Osteoblast (primary cell): ENCODE results near the gene DNAJC27. TPM values are rescaled to one million over a fixed set of nuclear protein-coding genes. Genes with fewer than 3 reads are reported as not detected.

Experiments
- DNase-seq: peaks from one replicate; pipeline ENCODE4 v3.0.0; 2011; ENCODE audit warnings: low spot score, mixed read lengths; ENCODE audit not compliant: insufficient read length; ENCODE audit errors: missing footprints
- H2AFZ ChIP-seq: 2 replicates; pipeline ENCODE4 v1.6.0; 2011; ENCODE audit warnings: mild to moderate bottlenecking, low read length
- H3K27ac ChIP-seq: 2 replicates; pipeline ENCODE4 v1.5.1; 2011; ENCODE audit warnings: mild to moderate bottlenecking, low read depth, low read length, moderate library complexity
- H3K27me3 ChIP-seq: 2 replicates; pipeline ENCODE4 v1.6.0; 2012; ENCODE audit warnings: mild to moderate bottlenecking, control low read depth, inconsistent platforms, low read length, moderate library complexity; ENCODE audit not compliant: insufficient read depth
- H3K36me3 ChIP-seq: 2 replicates; pipeline ENCODE4 v1.5.1; 2011; ENCODE audit warnings: mild to moderate bottlenecking, low read length, control low read depth, moderate library complexity; ENCODE audit not compliant: insufficient read depth
- H3K4me1 ChIP-seq: 2 replicates; pipeline ENCODE4 v1.5.1; 2011; ENCODE audit warnings: mild to moderate bottlenecking, low read length, control low read depth, moderate library complexity; ENCODE audit not compliant: insufficient read depth
- H3K4me2 ChIP-seq: 2 replicates; pipeline ENCODE4 v1.6.0; 2011; ENCODE audit warnings: mild to moderate bottlenecking, low read length; ENCODE audit not compliant: insufficient read depth
- H3K4me3 ChIP-seq: fragments of 200-600 bp; sonication (generic); 3 replicates; pipeline ENCODE4 v1.5.1; 2012; ENCODE audit warnings: mild to moderate bottlenecking, low read length, inconsistent platforms; ENCODE audit not compliant: insufficient read depth
- H3K79me2 ChIP-seq: 2 replicates; pipeline ENCODE4 v1.6.0; 2012; ENCODE audit warnings: mild to moderate bottlenecking, low read length, control low read depth, inconsistent platforms; ENCODE audit not compliant: insufficient read depth
- H3K9me3 ChIP-seq: 2 replicates; pipeline ENCODE4 v1.5.1; 2011; ENCODE audit warnings: low read depth, low read length, control low read depth
- H4K20me1 ChIP-seq: 2 replicates; pipeline ENCODE4 v1.6.0; 2012; ENCODE audit warnings: mild to moderate bottlenecking, low read length, control low read depth; ENCODE audit not compliant: insufficient read depth
- total RNA-seq: library from RNA; depleted of rRNA; stranded (reverse); fragments of >200 nt; gene quantifications from 2 replicates; pipeline ENCODE4 v1.2.3, GENCODE V29; 2012
- TF ChIP-seq, protein P1 (sequence below): IDR thresholded peaks from 2 replicates; pipeline ENCODE4 v1.5.1; 2011; ENCODE audit warnings: mild to moderate bottlenecking, low read depth, low read length, moderate library complexity; ENCODE audit errors: extremely low read depth

Gene DNAJC27
- total RNA-seq, 1 donor = 8.7 TPM

GRCh38 chr2:24909555-24910177 is 62.1 kb downstream of the DNAJC27 start:
- peaks cover 9% of the 10 kb centered on the region for H4K20me1 ChIP-seq
- TF ChIP-seq, protein P1, sequence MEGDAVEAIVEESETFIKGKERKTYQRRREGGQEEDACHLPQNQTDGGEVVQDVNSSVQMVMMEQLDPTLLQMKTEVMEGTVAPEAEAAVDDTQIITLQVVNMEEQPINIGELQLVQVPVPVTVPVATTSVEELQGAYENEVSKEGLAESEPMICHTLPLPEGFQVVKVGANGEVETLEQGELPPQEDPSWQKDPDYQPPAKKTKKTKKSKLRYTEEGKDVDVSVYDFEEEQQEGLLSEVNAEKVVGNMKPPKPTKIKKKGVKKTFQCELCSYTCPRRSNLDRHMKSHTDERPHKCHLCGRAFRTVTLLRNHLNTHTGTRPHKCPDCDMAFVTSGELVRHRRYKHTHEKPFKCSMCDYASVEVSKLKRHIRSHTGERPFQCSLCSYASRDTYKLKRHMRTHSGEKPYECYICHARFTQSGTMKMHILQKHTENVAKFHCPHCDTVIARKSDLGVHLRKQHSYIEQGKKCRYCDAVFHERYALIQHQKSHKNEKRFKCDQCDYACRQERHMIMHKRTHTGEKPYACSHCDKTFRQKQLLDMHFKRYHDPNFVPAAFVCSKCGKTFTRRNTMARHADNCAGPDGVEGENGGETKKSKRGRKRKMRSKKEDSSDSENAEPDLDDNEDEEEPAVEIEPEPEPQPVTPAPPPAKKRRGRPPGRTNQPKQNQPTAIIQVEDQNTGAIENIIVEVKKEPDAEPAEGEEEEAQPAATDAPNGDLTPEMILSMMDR = no peak
- no peaks in the 10 kb centered on the region for H3K9me3 ChIP-seq
- no peak overlapping the region for H3K4me3 ChIP-seq
- no peaks in the 10 kb centered on the region for H3K27me3 ChIP-seq
- no peak for DNase-seq
- no peak overlapping the region for H3K27ac ChIP-seq
- peaks cover 2% of the 10 kb centered on the region for H3K79me2 ChIP-seq
- H3K36me3 ChIP-seq = no peaks in the 10 kb centered on the region
- H3K4me2 ChIP-seq = no peak overlapping the region
- H2AFZ ChIP-seq = no peak overlapping the region
- no peaks in the 10 kb centered on the region for H3K4me1 ChIP-seq

- Histone ChIP-seq H3K9me3 (no peaks in the 10 kb centered on the region), H2AFZ (no peak overlapping the region), H3K4me3 (no peak overlapping the region), H3K27ac (no peak overlapping the region), H3K36me3 (no peaks in the 10 kb centered on the region), H3K27me3 (no peaks in the 10 kb centered on the region), H3K79me2 (peaks cover 2% of the 10 kb centered on the region), H3K4me1 (no peaks in the 10 kb centered on the region), H4K20me1 (peaks cover 9% of the 10 kb centered on the region), H3K4me2 (no peak overlapping the region)
- DNase-seq = no peak
- TF ChIP-seq, protein P1 = no peak
These were observed 63.3 kb downstream of the DNAJC27 start for GRCh38 chr2:24908461-24908901.

DNA sequence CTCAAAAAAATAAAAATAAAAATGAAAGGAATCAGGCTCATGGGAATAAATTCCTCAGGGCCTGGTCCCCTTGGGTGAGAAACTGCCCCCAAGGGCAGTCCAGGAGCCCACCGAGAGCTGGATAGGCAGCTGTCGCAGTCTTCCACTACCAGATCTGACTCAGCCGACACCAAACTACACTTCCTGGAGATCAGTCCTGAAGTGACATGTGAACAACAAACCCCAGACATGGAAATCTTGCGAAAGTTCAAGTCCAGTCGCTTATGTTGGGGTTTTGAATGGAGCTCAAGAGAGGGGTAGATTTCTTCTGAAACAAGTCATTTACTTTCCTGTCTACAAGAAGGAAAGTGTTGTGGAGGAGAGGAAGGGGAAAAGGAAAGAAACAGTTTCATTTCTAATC is 64.6 kb downstream of the DNAJC27 start:
- Histone ChIP-seq H3K4me3 (no peak overlapping the region), H2AFZ (no peak overlapping the region), H3K4me1 (no peaks in the 10 kb centered on the region), H4K20me1 (peaks cover 7% of the 10 kb centered on the region), H3K27ac (no peak overlapping the region), H3K9me3 (no peaks in the 10 kb centered on the region), H3K27me3 (no peaks in the 10 kb centered on the region), H3K36me3 (no peaks in the 10 kb centered on the region), H3K79me2 (peaks cover 2% of the 10 kb centered on the region), H3K4me2 (peak overlapping the region; percentile 23)
- TF ChIP-seq, protein P1 = no peak
- peak; percentile 82 for DNase-seq

GRCh38 chr2:24906466-24906865 is 65.3 kb downstream of the DNAJC27 start:
- Histone ChIP-seq H3K36me3 (no peaks in the 10 kb centered on the region), H3K4me3 (no peak overlapping the region), H3K4me1 (no peaks in the 10 kb centered on the region), H2AFZ (no peak overlapping the region), H3K27ac (no peak overlapping the region), H3K27me3 (no peaks in the 10 kb centered on the region), H4K20me1 (peaks cover 7% of the 10 kb centered on the region), H3K4me2 (no peak overlapping the region), H3K9me3 (no peaks in the 10 kb centered on the region), H3K79me2 (peaks cover 2% of the 10 kb centered on the region)
- TF ChIP-seq, protein P1 = no peak
- DNase-seq = no peak
